Putamen (tissue), 1 donor: ENCODE results near the gene MICU2.

Source experiments
- DNase-seq: peaks from one replicate; pipeline ENCODE4 v3.0.0-alpha.2; 2016; ENCODE audit warnings: low spot score

MICU2 gene

GRCh38 chr13:21483748-21484147, 120.2 kb downstream of the MICU2 start:
- no peak for DNase-seq

DNA sequence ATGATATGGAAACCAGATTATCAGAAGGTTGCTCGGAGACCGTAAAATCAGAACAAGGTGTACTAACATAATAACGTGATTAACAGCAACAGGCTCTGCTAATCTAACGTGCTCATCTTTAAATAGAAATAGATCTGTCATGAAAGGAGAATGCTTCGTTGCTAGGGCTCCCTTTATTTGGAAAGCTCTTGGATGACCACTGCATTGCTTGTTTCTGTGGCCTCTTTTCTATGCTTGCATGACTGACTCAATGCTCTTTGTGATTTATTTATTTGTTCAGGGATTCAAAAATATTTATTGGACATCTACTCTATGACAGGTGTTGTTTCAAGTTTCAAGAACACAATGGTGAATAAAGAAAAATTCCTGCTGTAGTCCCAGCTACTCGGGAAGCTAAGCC, 122.6 kb downstream of the MICU2 start:
- DNase-seq, result no peak

DNA sequence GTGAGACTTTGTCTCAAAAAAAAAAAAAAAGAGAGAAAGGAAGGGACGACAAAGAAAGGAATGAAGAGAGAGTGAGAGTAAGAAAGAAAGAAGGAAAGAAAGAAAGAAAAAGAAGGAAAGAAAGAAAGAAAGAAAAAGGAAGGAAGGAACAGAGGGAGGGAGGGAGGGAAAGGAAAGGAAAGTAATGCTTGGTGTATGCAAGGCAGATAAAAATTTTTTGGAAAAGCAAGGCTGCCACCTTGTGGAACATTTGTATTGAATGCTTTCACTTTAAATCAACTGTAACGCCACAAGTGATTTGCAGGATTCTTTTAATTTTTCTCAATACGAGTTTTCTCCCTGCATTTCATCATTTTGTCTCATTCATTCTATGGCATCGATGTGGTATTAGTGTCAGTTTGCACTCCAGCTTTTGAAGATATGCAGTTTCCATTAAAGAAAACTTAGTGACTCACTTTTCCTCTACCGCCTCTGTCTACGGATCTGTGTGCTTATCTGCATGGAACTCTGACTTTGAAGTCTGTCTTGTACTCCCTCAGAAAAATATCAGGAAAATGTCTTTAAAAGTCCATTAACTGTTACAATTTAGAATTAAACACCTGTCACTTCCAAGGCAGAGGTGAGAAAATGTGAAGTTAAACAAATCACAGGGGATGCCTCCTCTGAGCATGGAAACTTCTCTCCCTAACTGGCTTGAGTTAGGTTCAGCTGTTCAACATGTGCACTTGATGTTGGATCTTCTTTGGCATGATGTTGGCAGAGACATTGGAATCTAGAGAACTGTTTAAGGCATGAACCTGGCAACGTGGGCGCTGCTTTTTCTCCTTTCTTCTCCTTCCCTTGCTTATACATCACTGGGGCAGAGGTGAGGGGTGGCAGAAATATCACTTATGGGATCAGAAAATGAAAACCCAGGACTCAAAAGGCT, 124.8 kb downstream of the MICU2 start:
- peak; percentile 80 for DNase-seq

DNA sequence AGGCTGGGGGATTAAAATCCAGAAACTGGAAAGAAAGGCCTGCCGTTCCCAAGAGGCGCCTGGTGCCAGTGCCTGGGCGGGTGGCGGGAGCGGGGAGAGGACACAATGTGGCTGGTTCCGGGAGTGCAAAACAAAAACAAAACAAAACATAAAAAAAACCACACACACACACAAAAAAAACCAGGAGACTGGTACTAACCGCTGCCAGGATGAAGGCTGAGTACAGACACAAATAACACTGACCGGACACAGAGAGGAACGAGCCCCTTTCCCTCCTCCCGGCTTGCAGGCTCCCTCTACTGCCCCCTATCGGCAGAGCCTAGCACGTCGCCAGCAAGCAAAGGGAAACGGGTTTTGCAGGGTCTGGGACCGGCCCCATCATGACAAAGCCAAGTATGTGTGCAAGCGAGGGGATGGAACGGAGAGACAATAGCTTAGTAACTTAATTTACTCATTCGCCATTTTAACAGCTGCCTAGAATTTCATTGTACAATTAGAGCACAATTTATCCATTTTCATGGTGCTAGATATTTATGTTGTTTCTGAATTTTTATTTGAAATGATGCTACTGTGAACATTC, 127.0 kb downstream of the MICU2 start:
- peak; percentile 93 for DNase-seq

DNA sequence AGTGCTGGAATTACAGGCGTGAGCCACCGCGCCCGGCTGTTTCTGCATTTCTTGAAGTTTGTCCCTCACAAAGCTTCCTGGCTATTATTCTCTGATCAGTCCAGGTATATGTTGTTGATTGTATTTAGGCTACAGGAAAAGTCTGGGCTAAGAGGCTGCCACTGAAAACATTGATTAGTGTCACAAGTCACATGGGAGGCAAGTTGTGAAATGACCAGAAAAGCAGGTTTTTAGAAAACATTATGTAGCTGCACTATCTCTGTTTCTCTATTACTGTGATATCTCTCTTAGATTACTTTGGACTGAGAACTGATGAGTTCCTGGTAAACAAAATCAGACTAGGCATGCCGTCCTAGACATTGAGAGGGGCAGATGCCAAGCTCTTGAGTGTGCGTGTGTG, 128.9 kb downstream of the MICU2 start:
- DNase-seq, result no peak

DNA sequence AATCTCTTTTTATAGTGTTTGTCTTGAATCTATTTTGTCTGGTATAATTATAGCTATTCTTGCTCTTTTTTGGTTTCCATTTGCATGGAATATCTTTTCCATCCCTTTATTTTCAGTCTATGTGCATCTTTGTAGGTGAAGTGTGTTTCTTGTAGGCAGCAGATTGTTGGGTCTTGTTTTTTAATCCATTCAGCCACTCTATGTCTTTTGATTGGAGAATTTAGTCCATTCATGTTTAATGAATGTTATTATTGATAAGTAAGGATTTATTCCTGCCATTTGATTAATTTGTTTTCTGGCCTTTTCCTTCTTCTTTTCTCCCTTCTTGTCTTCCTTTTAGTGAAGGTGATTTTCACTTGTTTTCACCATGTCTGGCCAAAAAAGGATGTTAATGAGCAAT, 133.2 kb downstream of the MICU2 start:
- DNase-seq, result no peak

DNA sequence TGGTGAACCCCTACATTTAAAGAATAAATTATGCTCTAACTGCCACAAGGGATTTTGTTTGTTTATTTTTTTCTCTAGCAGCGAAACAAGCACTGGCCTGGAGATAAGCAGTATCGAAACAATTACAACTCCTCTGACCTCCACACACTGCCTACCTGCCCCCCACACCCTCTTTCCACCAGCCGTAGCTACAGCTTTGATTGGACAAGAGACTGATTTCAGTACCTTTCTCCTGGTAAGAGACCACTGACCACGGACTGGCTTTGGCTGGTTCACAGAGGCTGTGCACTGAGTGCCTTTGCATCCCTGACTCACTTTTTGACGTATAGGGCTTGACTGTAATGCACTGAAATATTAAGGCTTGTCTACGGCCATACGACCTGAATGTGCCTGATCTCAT, 137.4 kb downstream of the MICU2 start:
- DNase-seq, result no peak

DNA sequence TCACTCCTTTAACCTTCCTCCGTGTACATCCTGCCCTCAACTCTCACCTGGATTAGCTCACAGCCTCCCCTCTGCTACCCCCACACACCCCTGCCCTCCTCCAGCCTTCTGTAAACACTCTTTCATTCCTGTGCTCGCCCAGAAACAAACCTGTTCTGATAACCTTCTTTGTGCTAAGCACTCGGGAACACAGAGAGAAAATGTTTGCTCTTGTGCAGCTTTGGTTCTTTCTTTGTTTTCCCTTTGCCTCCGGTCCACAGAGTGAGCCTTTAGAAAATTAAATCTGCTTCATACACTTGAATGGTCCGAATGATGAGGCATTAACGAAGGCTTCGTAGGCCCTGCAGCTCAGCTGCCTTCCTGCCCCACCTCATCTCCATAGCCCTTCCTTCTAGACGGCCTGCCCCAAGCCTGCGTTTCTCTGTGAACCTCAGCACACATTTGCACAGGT, 138.2 kb downstream of the MICU2 start:
- no peak for DNase-seq

DNA sequence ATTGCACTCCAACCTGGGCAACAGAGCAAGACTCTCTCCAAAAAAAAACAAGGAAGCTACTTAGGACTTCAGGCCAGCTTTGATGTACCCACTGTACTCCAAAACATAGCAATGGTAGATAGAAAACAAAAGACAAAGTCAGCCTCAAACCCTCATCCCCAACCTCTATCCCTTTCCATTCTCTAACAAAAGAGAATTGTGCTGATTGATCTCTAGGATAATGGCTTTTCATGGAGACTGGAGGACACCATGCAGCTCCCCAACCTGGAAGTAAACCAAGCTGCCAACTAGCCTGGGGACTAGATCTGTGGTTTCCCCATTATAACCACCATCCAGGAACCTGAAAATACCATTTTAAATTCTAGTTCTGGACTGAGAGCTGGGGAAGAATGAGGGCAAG, 140.5 kb downstream of the MICU2 start:
- DNase-seq, result peak; percentile 45

DNA sequence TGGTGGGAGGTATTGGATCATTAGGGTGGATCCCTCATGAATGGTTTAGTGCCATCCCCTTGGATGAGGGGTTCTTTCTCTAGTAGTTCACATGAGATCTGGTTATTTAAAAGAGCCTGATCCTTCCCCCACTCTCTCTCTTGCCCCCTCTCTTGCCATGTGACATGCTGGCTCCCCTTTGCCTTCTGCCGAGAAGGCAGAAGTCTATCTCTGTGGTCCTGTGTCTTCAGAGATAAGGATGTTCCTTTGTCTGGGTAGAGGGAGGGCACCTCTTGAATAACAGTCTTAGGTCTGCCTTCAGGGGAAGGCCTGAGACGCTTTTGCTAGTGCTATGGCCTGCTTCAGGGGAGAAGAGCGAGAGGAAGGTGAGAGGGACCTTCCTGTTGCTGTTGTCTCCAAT, 142.8 kb downstream of the MICU2 start:
- no peak for DNase-seq

DNA sequence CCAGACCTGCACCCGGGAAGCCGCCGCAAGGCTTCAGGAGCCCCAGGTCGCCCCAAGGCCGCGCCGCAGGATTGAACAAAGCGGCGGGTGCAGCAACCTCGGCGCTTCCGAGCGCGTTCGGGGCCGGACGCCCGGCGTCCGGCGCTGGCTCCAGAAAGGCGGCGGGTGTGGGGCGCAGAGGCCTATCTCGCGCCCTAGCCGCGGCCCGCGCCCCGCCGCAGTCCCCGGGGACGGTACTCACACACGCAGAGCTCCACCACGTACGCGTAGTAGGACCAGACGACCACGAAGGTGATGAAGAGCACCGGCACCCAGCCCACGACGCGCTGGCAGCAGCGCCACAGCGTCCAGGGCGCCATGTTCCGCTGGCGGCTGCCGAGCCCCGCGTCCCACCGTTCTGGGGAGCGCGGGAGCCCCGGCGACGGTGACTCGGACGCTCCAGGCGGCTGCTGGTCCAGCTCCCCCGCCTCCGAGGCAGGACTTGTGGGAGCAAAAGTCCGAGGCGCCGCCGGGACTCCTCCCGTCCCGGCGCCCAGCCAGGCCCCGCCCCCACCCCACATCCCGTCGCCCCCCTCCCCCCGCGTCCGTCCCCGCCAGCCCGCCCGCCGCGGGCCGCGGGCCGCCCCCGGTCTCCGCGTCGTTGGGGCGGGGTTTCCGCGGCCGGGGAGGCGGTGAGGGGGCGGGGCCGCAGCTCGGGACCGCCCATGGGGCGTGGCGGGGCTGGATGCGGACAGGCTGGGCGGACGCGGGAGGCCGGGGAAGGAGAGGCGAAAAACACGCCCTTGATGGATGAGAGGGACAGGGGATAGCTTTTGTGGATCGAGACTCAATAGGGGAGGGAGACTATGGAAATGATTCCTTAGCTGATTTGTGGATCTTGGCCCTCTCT, 144.9 kb downstream of the MICU2 start, which contains the start of gene ZDHHC20:
Gene ZDHHC20 (minus strand): TSS at position 491 of the 889 bp plus-strand sequence. CDS start 132 bp downstream, at position 359.
- peak; percentile 91 for DNase-seq

DNA sequence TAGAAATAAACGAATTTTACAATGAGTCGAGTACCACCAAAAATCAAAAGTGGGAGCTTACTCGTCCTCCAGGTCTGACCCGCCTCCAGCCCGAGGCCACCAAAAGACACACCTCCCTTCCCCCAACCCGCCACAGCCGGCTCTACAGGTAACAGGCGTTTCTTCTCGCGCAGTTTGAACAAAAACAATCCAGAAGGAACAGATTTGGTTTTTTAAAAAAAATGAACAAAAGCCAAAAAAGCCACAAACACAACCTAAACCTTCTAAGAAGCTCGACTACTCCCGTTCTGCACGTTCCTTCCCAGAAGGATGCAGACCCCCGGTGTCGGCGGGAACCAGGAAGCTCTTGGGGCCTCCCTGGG, 145.5 kb downstream of the MICU2 start:
- peak; percentile 29 for DNase-seq

GRCh38 chr13:21453387-21454081, 150.4 kb downstream of the MICU2 start:
- DNase-seq, result no peak

DNA sequence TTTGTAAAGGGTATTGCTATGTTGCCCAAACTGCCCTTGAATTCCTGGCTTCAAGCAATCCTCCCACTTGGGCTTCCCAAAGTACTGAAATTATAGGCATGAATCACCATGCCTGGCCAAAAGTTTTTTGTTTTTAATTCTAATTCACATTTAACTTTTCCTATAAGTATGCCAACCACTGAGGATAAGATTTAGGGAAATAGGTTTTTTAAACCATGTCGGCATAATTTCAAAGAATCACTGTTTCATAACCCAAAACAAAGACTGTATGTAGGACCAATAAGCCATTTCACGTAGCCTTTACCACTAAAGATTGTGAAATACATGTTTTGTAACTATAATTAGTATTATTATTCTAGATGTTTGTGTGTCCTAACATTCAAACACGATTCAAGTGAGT, 153.0 kb downstream of the MICU2 start:
- DNase-seq, result no peak

GRCh38 chr13:21446656-21447055, 157.3 kb downstream of the MICU2 start:
- DNase-seq, result no peak

DNA sequence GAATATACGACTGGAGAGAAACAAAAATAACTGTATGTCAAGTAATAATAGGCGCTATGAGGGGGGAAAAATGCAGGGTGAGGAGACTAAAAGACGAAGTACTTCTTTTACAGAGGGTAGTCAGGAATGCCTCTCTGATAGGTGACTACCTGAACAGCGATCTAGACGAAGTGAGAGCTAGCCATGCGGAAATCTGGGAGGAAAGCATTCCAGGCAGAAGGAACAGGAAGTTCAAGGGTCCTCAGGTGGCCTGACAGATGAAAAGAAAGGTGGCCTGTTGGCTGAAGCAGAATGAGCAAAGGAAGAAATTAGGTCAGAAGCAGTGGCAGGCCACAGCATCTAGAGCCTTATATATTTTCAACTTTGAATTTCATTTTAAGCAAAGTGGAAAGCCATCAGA, 158.2 kb downstream of the MICU2 start:
- DNase-seq, result no peak

DNA sequence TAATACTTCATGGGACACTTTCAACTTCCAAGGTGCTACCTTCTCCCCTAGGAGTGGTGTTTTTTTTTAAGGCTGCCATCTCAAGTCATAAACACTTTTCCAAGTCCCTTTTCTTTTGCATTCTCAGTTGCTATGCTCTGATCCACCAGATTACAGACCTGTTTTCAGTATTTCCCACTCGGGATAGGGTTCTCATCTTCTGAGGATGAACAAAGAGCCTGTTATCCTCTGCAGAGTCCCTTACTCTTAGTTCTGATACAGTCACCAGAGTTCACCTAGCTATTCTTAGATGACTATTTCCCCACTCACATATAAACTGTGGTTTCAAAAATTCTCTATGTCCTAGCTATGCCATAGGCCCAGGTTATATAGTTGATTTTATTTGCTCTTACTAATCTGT, 160.8 kb downstream of the MICU2 start:
- DNase-seq, result no peak
